MM.1S (cell line): ENCODE data around the gene NEK5.

Experiments used
- DNase-seq: peaks from one replicate; pipeline ENCODE4 v3.0.0-alpha.2; 2015
- H2AFZ ChIP-seq: fragments of 300-600 bp; sonication (generic); 2 replicates; pipeline ENCODE4 v1.6.0; 2016; ENCODE audit warnings: antibody characterized with exemption, low read length
- H3F3A ChIP-seq: fragments of 300-600 bp; sonication (generic); 2 replicates; pipeline ENCODE4 v1.6.1; 2016; ENCODE audit warnings: mild to moderate bottlenecking, antibody characterized with exemption, low read length, moderate library complexity, mixed read lengths; ENCODE audit not compliant: insufficient read depth
- H3K27ac ChIP-seq: fragments of 300-600 bp; sonication (generic); 2 replicates; pipeline ENCODE4 v1.5.1; 2016; ENCODE audit warnings: mild to moderate bottlenecking, low read length
- H3K27me3 ChIP-seq: fragments of 300-600 bp; sonication (generic); replicated peaks from 2 replicates; pipeline ENCODE4 v1.6.0; 2016; ENCODE audit warnings: low read length; ENCODE audit not compliant: insufficient read depth
- H3K36me3 ChIP-seq: fragments of 300-600 bp; sonication (generic); replicated peaks from 2 replicates; pipeline ENCODE4 v1.6.1; 2016; ENCODE audit warnings: mild to moderate bottlenecking, low read length, mixed read lengths; ENCODE audit not compliant: insufficient read depth
- H3K4me1 ChIP-seq: fragments of 300-600 bp; sonication (generic); 2 replicates; pipeline ENCODE4 v1.6.1; 2016; ENCODE audit warnings: low read length, mixed read lengths
- H3K4me2 ChIP-seq: fragments of 300-600 bp; sonication (generic); 2 replicates; pipeline ENCODE4 v1.6.0; 2016; ENCODE audit warnings: low read depth, low read length
- H3K4me3 ChIP-seq: fragments of 300-600 bp; sonication (generic); 2 replicates; pipeline ENCODE4 v1.5.1; 2016; ENCODE audit warnings: low read length, mixed read lengths
- H3K79me2 ChIP-seq: fragments of 300-600 bp; sonication (generic); 2 replicates; pipeline ENCODE4 v1.6.1; 2016; ENCODE audit warnings: mixed run types, low read length, mixed read lengths
- H3K9ac ChIP-seq: fragments of 300-600 bp; sonication (generic); 2 replicates; pipeline ENCODE4 v1.6.1; 2016; ENCODE audit warnings: low read length, mixed read lengths
- H3K9me2 ChIP-seq: fragments of 300-600 bp; sonication (generic); replicated peaks from 2 replicates; pipeline ENCODE4 v1.6.1; 2016; ENCODE audit warnings: mild to moderate bottlenecking, low read length, mixed read lengths; ENCODE audit not compliant: insufficient read depth
- H3K9me3 ChIP-seq: fragments of 300-600 bp; sonication (generic); replicated peaks from 2 replicates; pipeline ENCODE4 v1.6.1; 2016; ENCODE audit warnings: mild to moderate bottlenecking, low read length, mixed read lengths; ENCODE audit not compliant: insufficient read depth
- H4K20me1 ChIP-seq: fragments of 300-600 bp; sonication (generic); 2 replicates; pipeline ENCODE4 v1.6.1; 2016; ENCODE audit warnings: mild to moderate bottlenecking, low read length, moderate library complexity, mixed read lengths; ENCODE audit not compliant: insufficient read depth
- EZH2 ChIP-seq: fragments of 300-600 bp; sonication (generic); optimal IDR thresholded peaks from 2 replicates; pipeline ENCODE3; 2017; ENCODE audit warnings: low read depth, mild to moderate bottlenecking, antibody characterized with exemption, low read length, mixed read lengths
- EZH2phosphoT487 ChIP-seq: fragments of 300-600 bp; sonication (generic); IDR thresholded peaks from 2 replicates; pipeline ENCODE4 v1.6.1; 2018; ENCODE audit warnings: antibody characterized with exemption, low read length
- TF ChIP-seq, protein P1 (sequence below): fragments of 300-600 bp; sonication (generic); IDR thresholded peaks from 2 replicates; pipeline ENCODE4 v1.5.1; 2016; ENCODE audit warnings: antibody characterized with exemption, low read length, mixed read lengths

NEK5 gene

DNA sequence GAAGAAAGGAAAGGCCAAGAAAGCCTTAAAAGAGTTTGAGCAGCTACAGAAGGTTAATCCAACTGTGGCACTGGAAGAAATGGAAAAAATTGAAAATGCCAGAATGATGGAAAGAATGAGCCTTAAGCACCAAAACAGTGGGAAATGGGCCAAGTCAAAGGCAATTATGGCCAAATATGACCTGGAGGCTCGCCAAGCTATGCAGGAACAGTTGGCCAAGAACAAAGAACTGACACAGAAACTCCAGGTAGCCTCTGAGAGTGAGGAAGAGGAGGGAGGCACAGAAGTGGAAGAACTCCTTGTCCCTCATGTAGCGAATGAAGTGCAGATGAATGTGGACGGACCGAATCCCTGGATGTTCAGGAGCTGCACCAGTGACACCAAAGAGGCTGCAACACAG lies 99.3 kb downstream of the NEK5 start:
- no peaks in the 10 kb centered on the region for H3K36me3 ChIP-seq
- no peaks in the 10 kb centered on the region for H4K20me1 ChIP-seq
- no peaks in the 10 kb centered on the region for H3K27me3 ChIP-seq
- H3K9me3 ChIP-seq, result no peaks in the 10 kb centered on the region
- no peaks in the 10 kb centered on the region for H3K9me2 ChIP-seq
- no peaks in the 10 kb centered on the region for H3K79me2 ChIP-seq
- no peak overlapping the region for H3K4me3 ChIP-seq
- H3K27ac ChIP-seq, result no peak overlapping the region
- TF ChIP-seq, protein P1, sequence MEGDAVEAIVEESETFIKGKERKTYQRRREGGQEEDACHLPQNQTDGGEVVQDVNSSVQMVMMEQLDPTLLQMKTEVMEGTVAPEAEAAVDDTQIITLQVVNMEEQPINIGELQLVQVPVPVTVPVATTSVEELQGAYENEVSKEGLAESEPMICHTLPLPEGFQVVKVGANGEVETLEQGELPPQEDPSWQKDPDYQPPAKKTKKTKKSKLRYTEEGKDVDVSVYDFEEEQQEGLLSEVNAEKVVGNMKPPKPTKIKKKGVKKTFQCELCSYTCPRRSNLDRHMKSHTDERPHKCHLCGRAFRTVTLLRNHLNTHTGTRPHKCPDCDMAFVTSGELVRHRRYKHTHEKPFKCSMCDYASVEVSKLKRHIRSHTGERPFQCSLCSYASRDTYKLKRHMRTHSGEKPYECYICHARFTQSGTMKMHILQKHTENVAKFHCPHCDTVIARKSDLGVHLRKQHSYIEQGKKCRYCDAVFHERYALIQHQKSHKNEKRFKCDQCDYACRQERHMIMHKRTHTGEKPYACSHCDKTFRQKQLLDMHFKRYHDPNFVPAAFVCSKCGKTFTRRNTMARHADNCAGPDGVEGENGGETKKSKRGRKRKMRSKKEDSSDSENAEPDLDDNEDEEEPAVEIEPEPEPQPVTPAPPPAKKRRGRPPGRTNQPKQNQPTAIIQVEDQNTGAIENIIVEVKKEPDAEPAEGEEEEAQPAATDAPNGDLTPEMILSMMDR, result no peak
- TF ChIP-seq EZH2, result no peak
- TF ChIP-seq EZH2phosphoT487, result no peak
- DNase-seq, result no peak
- no peaks in the 10 kb centered on the region for H3F3A ChIP-seq
- no peaks in the 10 kb centered on the region for H3K4me1 ChIP-seq
- no peak overlapping the region for H3K4me2 ChIP-seq
- H2AFZ ChIP-seq, result no peak overlapping the region
- H3K9ac ChIP-seq, result no peak overlapping the region

DNA sequence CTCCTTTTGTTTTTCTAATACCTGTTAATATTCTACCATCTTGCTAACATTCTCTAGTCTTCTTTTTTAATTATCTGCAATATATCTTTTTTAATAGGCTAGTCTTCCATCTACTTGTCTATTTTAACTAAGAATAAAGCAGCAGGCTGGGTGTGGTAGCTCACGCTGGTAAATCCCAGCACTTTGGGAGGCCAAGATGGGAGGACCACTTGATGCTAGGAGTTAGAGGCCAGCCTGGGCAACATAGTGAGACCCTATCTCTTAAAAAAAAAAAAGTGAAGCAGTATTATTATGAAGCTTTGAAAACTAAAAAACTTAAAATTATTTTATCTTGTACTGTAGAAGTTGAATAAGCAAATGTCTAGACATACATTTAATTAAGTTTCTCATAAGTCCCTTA lies 101.0 kb downstream of the NEK5 start:
- Histone ChIP-seq H3K4me3 (no peak overlapping the region), H3K4me2 (no peak overlapping the region), H2AFZ (no peak overlapping the region), H3K9me2 (no peaks in the 10 kb centered on the region), H3K36me3 (no peaks in the 10 kb centered on the region), H3K9me3 (no peaks in the 10 kb centered on the region), H3K9ac (no peak overlapping the region), H3F3A (no peaks in the 10 kb centered on the region), H3K79me2 (no peaks in the 10 kb centered on the region), H3K27me3 (no peaks in the 10 kb centered on the region), H3K27ac (no peak overlapping the region), H3K4me1 (no peaks in the 10 kb centered on the region), H4K20me1 (no peaks in the 10 kb centered on the region)
- TF ChIP-seq, protein P1, result no peak
- no peak for TF ChIP-seq EZH2phosphoT487
- no peak for TF ChIP-seq EZH2
- no peak for DNase-seq

DNA sequence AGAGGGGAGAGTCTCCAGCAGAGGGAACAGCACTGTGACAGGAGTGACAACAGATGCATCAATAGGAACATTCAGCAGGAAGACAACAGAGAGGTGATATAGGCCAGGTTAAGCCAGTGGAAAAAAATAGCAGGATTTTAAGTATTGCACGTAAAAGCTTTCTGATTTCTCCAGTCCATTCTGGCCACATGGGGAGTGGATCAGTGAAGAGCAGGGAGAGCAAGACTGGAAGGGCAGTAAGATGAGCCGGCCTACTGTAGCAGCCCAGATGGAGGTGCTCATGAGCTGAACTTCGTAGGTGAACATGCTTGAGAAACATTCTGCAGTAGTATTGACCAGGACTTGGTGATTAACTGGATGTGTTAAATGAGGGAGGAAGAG lies 102.6 kb downstream of the NEK5 start:
- Histone ChIP-seq H3K4me1 (no peaks in the 10 kb centered on the region), H3K27ac (no peak overlapping the region), H3K27me3 (no peaks in the 10 kb centered on the region), H2AFZ (no peak overlapping the region), H4K20me1 (no peaks in the 10 kb centered on the region), H3K9me3 (no peaks in the 10 kb centered on the region), H3K9ac (no peak overlapping the region), H3F3A (no peaks in the 10 kb centered on the region), H3K36me3 (no peaks in the 10 kb centered on the region), H3K9me2 (no peaks in the 10 kb centered on the region), H3K4me2 (no peak overlapping the region), H3K79me2 (no peaks in the 10 kb centered on the region), H3K4me3 (no peak overlapping the region)
- no peak for DNase-seq
- no peak for TF ChIP-seq EZH2
- TF ChIP-seq, protein P1, result no peak
